KMS-11 (cell line): ENCODE results near the gene PLXDC2.

Experiments used
- H2AFZ ChIP-seq: fragments of 200-600 bp; sonication (generic); 2 replicates; pipeline ENCODE4 v1.6.1; 2016; ENCODE audit warnings: antibody characterized with exemption, mixed run types, low read depth
- H3K27ac ChIP-seq: fragments of 200-600 bp; sonication (generic); 2 replicates; pipeline ENCODE4 v1.6.1; 2016; ENCODE audit warnings: mild to moderate bottlenecking, mixed run types
- H3K27me3 ChIP-seq: fragments of 200-600 bp; sonication (generic); 2 replicates; pipeline ENCODE4 v1.6.1; 2017; ENCODE audit warnings: mild to moderate bottlenecking, low read depth, mixed run types, moderate library complexity; ENCODE audit not compliant: insufficient read depth
- H3K36me3 ChIP-seq: fragments of 200-600 bp; sonication (generic); 2 replicates; pipeline ENCODE4 v1.6.1; 2017; ENCODE audit warnings: mild to moderate bottlenecking, mixed run types; ENCODE audit not compliant: insufficient read depth
- H3K4me1 ChIP-seq: fragments of 200-600 bp; sonication (generic); 2 replicates; pipeline ENCODE4 v1.6.1; 2016; ENCODE audit warnings: mild to moderate bottlenecking, low read depth, mixed run types; ENCODE audit not compliant: poor library complexity, severe bottlenecking
- H3K4me2 ChIP-seq: fragments of 200-600 bp; sonication (generic); 2 replicates; pipeline ENCODE4 v1.7.0; 2016; ENCODE audit warnings: mild to moderate bottlenecking, mixed run types
- H3K4me3 ChIP-seq: fragments of 200-600 bp; sonication (generic); IDR thresholded peaks from 2 replicates; pipeline ENCODE4 v1.6.1; 2017; ENCODE audit warnings: low read depth, low read length, mixed read lengths; ENCODE audit not compliant: insufficient read depth
- H3K79me2 ChIP-seq: fragments of 200-600 bp; sonication (generic); 2 replicates; pipeline ENCODE4 v1.6.1; 2016; ENCODE audit warnings: low read depth, mixed run types; ENCODE audit not compliant: insufficient read depth
- H3K9ac ChIP-seq: fragments of 200-600 bp; sonication (generic); 2 replicates; pipeline ENCODE4 v1.6.1; 2016; ENCODE audit warnings: mild to moderate bottlenecking, mixed run types
- H4K20me1 ChIP-seq: fragments of 200-600 bp; sonication (generic); 2 replicates; pipeline ENCODE4 v1.6.1; 2016; ENCODE audit warnings: mild to moderate bottlenecking, mixed run types; ENCODE audit not compliant: insufficient read depth
- CTCF ChIP-seq: fragments of 200-600 bp; sonication (generic); conservative IDR thresholded peaks from 2 replicates; pipeline ENCODE4 v1.6.1; 2017; ENCODE audit warnings: low read depth, mild to moderate bottlenecking, antibody characterized with exemption, low read length, moderate library complexity, mixed read lengths

Gene PLXDC2

GRCh38 chr10:19937989-19938388 is 121.8 kb downstream of the PLXDC2 start:
- H3K27me3 ChIP-seq: no peaks in the 10 kb centered on the region
- H3K79me2 ChIP-seq: no peaks in the 10 kb centered on the region

GRCh38 chr10:19941206-19941880 is 125.1 kb downstream of the PLXDC2 start:
- Histone ChIP-seq H3K27me3 (no peaks in the 10 kb centered on the region), H3K9ac (no peak overlapping the region), H3K4me1 (no peaks in the 10 kb centered on the region), H3K4me2 (no peak overlapping the region), H3K79me2 (no peaks in the 10 kb centered on the region), H2AFZ (no peak overlapping the region), H3K27ac (no peak overlapping the region), H3K36me3 (no peaks in the 10 kb centered on the region), H4K20me1 (no peaks in the 10 kb centered on the region; the same call in 1 of the 2 replicates), H3K4me3 (no peak overlapping the region)
- TF ChIP-seq CTCF: no peak

More at GRCh38 chr10:19937989-19938388, 121.8 kb downstream of the PLXDC2 start:
- H3K36me3 ChIP-seq: no peaks in the 10 kb centered on the region
- H3K9ac ChIP-seq: no peak overlapping the region
- TF ChIP-seq CTCF: no peak
- H3K4me2 ChIP-seq: no peak overlapping the region
- no peaks in the 10 kb centered on the region; the same call in 1 of the 2 replicates for H4K20me1 ChIP-seq
- H3K4me3 ChIP-seq: no peak overlapping the region
- H2AFZ ChIP-seq: no peak overlapping the region
- H3K27ac ChIP-seq: no peak overlapping the region
- no peaks in the 10 kb centered on the region for H3K4me1 ChIP-seq

GRCh38 chr10:19944911-19945663 is 128.9 kb downstream of the PLXDC2 start:
- no peaks in the 10 kb centered on the region for H3K4me1 ChIP-seq
- no peak overlapping the region for H3K4me2 ChIP-seq
- no peaks in the 10 kb centered on the region for H3K27me3 ChIP-seq
- TF ChIP-seq CTCF: no peak
- H3K79me2 ChIP-seq: no peaks in the 10 kb centered on the region
- H2AFZ ChIP-seq: no peak overlapping the region
- no peak overlapping the region for H3K9ac ChIP-seq
- no peaks in the 10 kb centered on the region; the same call in 1 of the 2 replicates for H4K20me1 ChIP-seq
- H3K27ac ChIP-seq: no peak overlapping the region
- no peaks in the 10 kb centered on the region for H3K36me3 ChIP-seq
- H3K4me3 ChIP-seq: no peak overlapping the region

- Histone ChIP-seq H3K9ac (no peak overlapping the region), H3K4me3 (no peak overlapping the region), H4K20me1 (no peaks in the 10 kb centered on the region; the same call in 1 of the 2 replicates), H3K27me3 (no peaks in the 10 kb centered on the region), H3K4me2 (no peak overlapping the region), H3K4me1 (no peaks in the 10 kb centered on the region), H3K36me3 (no peaks in the 10 kb centered on the region), H2AFZ (no peak overlapping the region), H3K79me2 (no peaks in the 10 kb centered on the region), H3K27ac (no peak overlapping the region)
- no peak for TF ChIP-seq CTCF
These were observed 130.0 kb downstream of the PLXDC2 start for GRCh38 chr10:19946245-19946644.
